ENCODE measurements around the gene ZSCAN32.

ZSCAN32 gene

GRCh38 chr16:3356118-3356517 lies 44.7 kb downstream of the ZSCAN32 start:
- TF ChIP-seq SNAI2 (CRISPR knock-in tag; IDR thresholded peaks at IDR 0.05): no peak
- no peak for TF ChIP-seq TSHZ2 (CRISPR knock-in tag; IDR thresholded peaks at IDR 0.05)
- ATAC-seq: no peak

GRCh38 chr16:3355589-3355988 lies 45.2 kb downstream of the ZSCAN32 start, which contains the start of gene OR2C1:
Gene OR2C1 (plus strand): TSS chr16:3355889. CDS start chr16:3355941, 52 bp downstream.
- no peak for ATAC-seq
- no peak for TF ChIP-seq ZFP30 (CRISPR knock-in tag; IDR thresholded peaks at IDR 0.05)
- TF ChIP-seq ARNTL (CRISPR knock-in tag; IDR thresholded peaks at IDR 0.05; ENCODE audit: borderline replicate concordance, low read depth): no peak
- TF ChIP-seq PATZ1 (CRISPR knock-in tag; IDR thresholded peaks at IDR 0.05; ENCODE audit: borderline replicate concordance): no peak
- no peak for TF ChIP-seq OSR1 (CRISPR knock-in tag; IDR thresholded peaks at IDR 0.05)
- TF ChIP-seq ZC3H10 (CRISPR knock-in tag; IDR thresholded peaks at IDR 0.05): no peak

- TF ChIP-seq ZC3H10 (CRISPR knock-in tag; IDR thresholded peaks at IDR 0.05) (no peak), ZNF8 (CRISPR knock-in tag; IDR thresholded peaks at IDR 0.05) (no peak), ARNTL (CRISPR knock-in tag; IDR thresholded peaks at IDR 0.05; ENCODE audit: borderline replicate concordance, low read depth) (no peak), SNAI2 (CRISPR knock-in tag; IDR thresholded peaks at IDR 0.05) (no peak), ESRRG (CRISPR knock-in tag; IDR thresholded peaks at IDR 0.05) (no peak)
- ATAC-seq: no peak
Measured at GRCh38 chr16:3349175-3349574, 51.6 kb downstream of the ZSCAN32 start.

GRCh38 chr16:3348547-3349167 lies 52.1 kb downstream of the ZSCAN32 start:
- TF ChIP-seq ARNTL (CRISPR knock-in tag; IDR thresholded peaks at IDR 0.05; ENCODE audit: borderline replicate concordance, low read depth) (no peak), CREB5 (CRISPR knock-in tag; IDR thresholded peaks at IDR 0.05; ENCODE audit: low read depth) (no peak), PATZ1 (CRISPR knock-in tag; IDR thresholded peaks at IDR 0.05; ENCODE audit: borderline replicate concordance) (no peak), ESRRG (CRISPR knock-in tag; IDR thresholded peaks at IDR 0.05) (no peak)
- no peak for ATAC-seq

- ATAC-seq: no peak
- no peak for TF ChIP-seq RARB (CRISPR knock-in tag; IDR thresholded peaks at IDR 0.05)
- TF ChIP-seq CREB5 (CRISPR knock-in tag; IDR thresholded peaks at IDR 0.05; ENCODE audit: low read depth): no peak
- no peak for TF ChIP-seq BACH2 (CRISPR knock-in tag; IDR thresholded peaks at IDR 0.05; ENCODE audit: borderline replicate concordance)
- TF ChIP-seq TSHZ2 (CRISPR knock-in tag; IDR thresholded peaks at IDR 0.05): no peak
- no peak for TF ChIP-seq ZNF565 (CRISPR knock-in tag; conservative IDR thresholded peaks at IDR 0.05; ENCODE audit: low read depth)
- TF ChIP-seq ZNF70 (CRISPR knock-in tag; IDR thresholded peaks at IDR 0.05): no peak
- TF ChIP-seq CSDC2 (CRISPR knock-in tag; IDR thresholded peaks at IDR 0.05): no peak
- TF ChIP-seq ZFP30 (CRISPR knock-in tag; IDR thresholded peaks at IDR 0.05): no peak
- no peak for TF ChIP-seq GLIS3 (CRISPR knock-in tag; IDR thresholded peaks at IDR 0.05)
- TF ChIP-seq POU6F1 (CRISPR knock-in tag; IDR thresholded peaks at IDR 0.05; ENCODE audit: borderline replicate concordance, low read depth): no peak
- no peak for TF ChIP-seq TOX (CRISPR knock-in tag; IDR thresholded peaks at IDR 0.05; ENCODE audit: borderline replicate concordance)
- no peak for TF ChIP-seq SNAI2 (CRISPR knock-in tag; IDR thresholded peaks at IDR 0.05)
- no peak for TF ChIP-seq ZC3H10 (CRISPR knock-in tag; IDR thresholded peaks at IDR 0.05)
- TF ChIP-seq ISL1 (CRISPR knock-in tag; IDR thresholded peaks at IDR 0.05): no peak
Measured at GRCh38 chr16:3347586-3347985, 53.2 kb downstream of the ZSCAN32 start.
